ENCODE results near the gene C2orf66. TPM values are rescaled to one million over a fixed set of nuclear protein-coding genes. Genes with fewer than 3 reads are reported as not detected.

The C2orf66 gene
- total RNA-seq, 2 experiments from 2014 or later = not detected

DNA sequence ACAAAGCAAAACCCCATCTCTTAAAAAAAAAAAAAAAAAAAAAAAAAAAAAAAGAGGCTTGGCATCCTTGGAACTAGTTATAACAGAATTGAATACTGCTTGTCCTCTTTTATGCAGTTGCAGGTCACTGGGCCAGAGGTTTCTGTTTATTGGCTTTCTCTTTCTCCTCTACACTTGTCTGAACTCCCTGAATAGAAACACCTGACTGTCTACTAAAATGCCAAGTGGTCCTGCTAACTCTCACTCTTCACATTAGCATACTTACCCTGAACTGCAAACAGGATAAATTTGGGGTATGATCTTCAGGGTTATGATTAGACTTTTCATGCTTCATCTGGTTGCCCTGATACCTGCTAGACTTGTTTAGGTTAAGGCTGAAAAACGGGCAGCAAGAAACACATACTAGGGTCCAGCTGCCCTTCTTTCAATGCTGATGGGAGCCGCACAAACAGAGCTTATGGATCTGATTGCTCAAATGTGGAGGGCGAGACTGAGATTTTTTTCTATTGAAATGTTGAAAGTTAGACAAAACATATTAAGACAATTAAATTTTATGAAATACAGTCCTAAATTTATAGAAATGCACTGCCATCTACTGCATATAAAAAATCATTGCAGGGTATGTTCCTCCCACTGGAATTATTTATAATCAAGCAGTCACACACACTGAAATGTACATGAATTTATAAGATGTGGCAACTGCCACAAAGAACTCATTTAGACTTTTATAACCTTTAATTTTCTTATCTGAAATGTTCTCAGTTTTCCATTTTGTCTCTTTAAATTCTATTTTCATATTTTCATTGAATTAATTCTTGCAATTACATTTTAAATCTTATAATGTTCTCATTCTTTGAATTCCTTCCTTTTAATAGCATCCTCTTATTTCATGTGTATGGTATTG is 50.4 kb downstream of the C2orf66 start:
- intact Hi-C loops (cut with micrococcal nuclease) = loop anchor here (1.0 to 10.0 kb wide), 2 partner anchors 460 to 624 kb away; no protein-coding TSS in a partner anchor
- H3K4me3 Mint-ChIP-seq = no peak overlapping the region
- H3K27ac Mint-ChIP-seq = no peak overlapping the region
- H3K4me1 Mint-ChIP-seq (ENCODE audit: low read depth) = no peaks in the 10 kb centered on the region
- DNase-seq = no peak
- peaks cover 36% of the 10 kb centered on the region for H3K9me3 Mint-ChIP-seq
- H3K27me3 Mint-ChIP-seq (ENCODE audit: low read depth) = no peaks in the 10 kb centered on the region
- CTCF ChIA-PET = interaction anchor here (1.1 kb wide), 1 partner anchor 11 kb away, joined by 3 read pairs; no protein-coding TSS in a partner anchor
- H3K36me3 Mint-ChIP-seq (ENCODE audit: low read depth) = peaks cover 32% of the 10 kb centered on the region

Other genes with a start within 250 kb of the C2orf66 start
- under 1 TPM; 0.64 to 0.81 TPM for gene HECW2, start 215.8 kb downstream of the C2orf66 start, total RNA-seq
- 10 to 100 TPM; 10.1 to 10.8 TPM for gene CCDC150, start 169.6 kb downstream of the C2orf66 start, total RNA-seq
- gene GTF3C3, start 9.7 kb downstream of the C2orf66 start, total RNA-seq = 10 to 100 TPM; 80.4 to 86.2 TPM
- gene PGAP1, start 117.4 kb upstream of the C2orf66 start, total RNA-seq = 10 to 100 TPM; 29.3 to 33.3 TPM